RPMI8226 (cell line): ENCODE results near the gene SRD5A1.
A peak's percentile ranks its signal among the peaks of the same experiment; 100 is the strongest.

Experiments used
- DNase-seq: peaks from one replicate; pipeline ENCODE4 v3.0.0-alpha.2; 2015

Gene SRD5A1

DNA sequence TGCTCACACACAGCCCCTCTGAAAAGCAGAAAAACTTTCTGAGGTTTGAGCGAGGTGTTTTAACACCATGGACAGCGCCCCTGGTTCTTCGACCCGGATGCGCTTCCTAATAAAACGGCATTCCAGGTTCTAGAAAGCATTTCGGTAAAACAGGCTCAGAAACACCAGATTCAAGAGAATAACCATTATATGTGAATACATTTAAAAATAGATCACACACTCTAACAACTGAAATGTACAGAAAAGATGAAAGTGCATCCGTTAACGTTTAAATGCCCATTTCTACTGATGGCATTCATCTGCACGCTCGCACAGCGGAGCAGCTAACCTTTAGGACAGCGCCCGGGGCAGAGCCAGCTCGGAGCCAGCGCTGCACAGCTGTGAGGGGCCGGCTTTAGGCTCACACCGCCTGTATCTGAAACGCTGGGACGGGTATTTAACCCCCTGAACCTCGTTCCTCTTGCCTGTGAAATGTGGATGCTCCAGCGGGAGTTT is 53.7 kb downstream of the SRD5A1 start:
- no peak for DNase-seq

DNA sequence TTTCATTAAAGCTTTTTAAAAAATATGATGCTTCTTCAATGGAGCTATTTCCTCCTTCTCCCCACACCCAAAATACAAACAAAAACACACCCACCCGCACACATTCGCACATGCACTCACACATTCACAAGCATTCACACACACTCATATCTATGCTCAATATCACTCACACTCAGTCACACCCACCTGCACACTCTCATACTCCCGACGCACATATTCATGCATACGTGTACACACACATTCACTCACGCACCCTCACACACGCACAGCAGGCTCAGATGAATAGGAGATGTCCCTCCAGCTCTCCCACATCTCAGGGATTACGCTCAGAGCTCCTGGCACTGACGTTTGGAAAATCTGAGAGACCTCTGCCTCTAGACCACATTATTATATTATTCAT is 54.3 kb downstream of the SRD5A1 start:
- DNase-seq = no peak

DNA sequence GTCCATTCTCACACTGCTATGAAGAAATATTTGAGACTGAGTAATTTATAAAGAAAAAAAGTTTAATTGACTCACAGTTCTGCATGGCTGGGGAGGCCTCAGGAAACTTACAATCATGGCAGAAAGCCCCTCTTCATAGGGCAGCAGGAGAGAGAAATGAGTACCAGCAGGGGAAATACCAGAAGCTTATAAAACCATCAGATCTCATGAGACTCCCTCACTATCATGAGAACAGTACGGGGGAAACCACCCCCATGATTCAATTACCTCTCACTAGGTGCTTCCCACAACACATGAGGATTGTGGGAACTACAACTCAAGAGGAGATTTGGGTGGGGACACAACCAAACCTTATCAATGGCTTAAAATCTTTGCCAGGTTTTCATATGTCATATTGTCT is 59.7 kb downstream of the SRD5A1 start:
- DNase-seq = no peak

DNA sequence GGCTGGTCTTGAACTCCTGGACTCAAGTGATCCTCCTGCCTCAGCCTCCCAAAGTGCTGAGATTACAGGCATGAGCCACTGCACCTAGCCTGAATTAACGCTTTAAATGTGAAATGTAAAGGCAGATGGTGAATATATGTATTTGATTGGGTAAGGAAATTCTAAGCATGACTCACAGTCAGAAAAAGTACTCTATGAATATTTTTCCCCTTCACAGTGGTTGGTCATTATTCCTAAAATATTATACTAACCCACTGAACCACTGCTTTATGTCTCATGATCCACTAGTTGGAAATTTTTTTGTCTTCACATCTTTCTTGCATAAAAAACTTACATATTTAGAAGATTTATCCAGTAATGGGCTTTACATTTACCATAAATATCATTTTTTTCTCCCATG is 65.5 kb downstream of the SRD5A1 start:
- DNase-seq = no peak

DNA sequence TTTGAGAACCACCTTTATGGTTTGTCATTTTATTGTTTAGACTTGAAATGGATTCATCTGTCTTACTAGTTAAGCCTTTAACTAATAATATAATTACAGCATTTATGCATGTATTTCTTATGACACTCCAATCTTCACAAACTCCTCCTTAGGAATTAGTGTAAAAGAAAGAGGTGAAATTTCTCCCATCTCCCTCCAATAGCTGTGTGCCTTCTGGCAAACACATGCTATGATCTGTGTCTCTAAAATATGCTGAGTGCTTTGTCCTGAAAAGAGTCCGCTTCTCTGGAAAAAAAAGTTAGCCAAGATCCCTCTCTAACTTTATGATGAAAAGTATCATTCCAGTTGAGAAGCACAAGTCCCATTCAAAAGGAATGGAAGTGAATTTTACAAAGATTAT is 66.1 kb downstream of the SRD5A1 start:
- no peak for DNase-seq

DNA sequence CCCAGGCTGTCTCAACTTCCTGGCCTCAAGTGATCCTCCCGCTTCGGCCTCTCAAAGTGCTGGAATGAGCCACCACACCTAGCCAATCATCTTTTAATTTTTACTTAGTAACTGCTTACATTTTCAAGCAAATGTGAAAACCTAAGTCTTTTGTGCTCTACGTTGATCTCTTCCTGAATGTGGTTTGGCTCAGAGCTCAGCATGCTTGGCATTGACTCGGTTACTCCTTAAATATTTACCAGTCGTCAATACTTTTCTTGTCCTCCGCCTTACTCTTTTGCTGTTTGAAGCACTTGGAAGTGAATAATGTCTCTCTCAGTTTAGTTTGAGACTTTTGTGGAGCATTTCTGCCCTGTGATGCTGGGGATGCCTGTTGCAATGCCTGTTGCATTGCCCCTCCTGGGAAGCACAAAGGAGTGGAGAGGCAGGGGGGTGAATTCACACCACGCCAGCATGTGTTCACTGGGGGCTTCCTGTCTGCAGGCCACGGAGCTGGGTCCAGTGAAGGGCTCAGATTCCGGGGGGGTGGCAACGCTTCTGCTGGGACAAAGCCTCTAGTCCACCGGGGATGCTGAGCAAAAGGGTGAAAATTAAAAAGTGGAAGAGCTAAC is 66.9 kb downstream of the SRD5A1 start:
- no peak for DNase-seq

DNA sequence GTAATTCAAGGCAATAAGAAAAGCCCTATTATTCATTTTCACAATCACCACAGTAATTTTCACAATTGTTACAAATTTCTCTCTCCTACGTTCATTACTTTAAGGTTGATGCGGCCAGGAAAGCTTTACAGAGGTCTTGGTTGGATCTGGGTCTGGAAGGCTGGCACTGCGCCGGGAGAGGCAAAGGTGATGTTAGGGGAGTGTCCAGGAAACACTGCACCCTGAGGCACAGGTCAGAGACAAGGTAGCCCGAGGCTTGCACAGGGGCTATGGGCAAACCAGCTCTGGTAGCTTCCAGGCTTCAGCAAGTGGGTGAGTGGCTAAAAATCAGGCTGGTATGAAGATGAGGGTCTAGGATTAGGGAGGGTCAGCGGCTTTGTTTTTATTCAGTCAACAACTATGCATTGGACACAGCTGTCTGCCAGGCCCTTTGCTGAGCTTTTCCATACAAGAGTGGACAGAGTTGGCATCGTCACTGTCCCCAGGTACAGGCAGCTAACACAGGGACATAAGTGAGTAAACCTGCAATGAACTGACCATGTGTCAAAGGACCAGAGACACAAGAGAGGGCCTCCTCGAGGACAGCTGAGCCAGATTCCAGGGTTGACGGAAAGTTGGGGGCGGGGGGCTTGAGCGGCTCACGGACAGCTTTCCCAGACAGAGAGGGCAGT is 67.6 kb downstream of the SRD5A1 start:
- no peak for DNase-seq

DNA sequence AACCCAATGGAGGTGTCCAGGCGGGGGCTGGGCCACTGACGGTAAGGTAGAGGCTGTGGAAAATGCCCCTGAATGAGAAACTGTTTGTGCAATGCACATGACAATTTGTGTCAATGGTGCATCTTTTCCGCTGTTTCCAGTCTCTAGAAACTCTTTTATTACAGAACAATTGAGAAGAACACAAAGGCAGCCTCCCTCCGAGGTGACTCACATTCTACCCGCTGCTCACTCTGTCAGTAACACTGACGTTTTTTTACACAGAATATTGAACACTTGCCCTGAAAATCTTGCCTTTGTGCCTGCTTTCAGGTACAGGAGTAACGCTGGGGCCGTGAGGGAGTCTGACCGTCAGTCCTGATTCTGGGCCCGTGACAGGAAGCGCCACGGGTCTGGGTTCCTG is 68.3 kb downstream of the SRD5A1 start:
- DNase-seq = no peak

DNA sequence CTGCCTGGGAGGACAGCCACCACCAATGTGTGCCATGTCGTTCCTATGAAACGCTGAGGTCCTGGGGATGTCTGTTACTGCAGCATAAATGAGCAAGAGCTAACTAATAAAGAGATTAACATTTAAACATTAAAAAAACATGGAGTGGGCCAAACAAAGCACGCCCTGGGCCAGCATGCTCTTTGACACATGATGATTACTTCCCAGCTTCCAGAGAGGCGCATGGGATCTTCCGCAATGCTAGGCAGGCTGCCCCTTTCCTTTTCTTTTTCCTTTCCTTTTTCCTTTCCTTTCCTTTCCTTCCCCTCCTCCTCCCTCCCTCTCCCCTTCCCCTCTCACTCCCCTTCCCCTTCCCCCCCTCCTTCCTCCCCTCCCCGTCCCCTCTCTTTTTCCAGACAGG is 69.4 kb downstream of the SRD5A1 start:
- no peak for DNase-seq

DNA sequence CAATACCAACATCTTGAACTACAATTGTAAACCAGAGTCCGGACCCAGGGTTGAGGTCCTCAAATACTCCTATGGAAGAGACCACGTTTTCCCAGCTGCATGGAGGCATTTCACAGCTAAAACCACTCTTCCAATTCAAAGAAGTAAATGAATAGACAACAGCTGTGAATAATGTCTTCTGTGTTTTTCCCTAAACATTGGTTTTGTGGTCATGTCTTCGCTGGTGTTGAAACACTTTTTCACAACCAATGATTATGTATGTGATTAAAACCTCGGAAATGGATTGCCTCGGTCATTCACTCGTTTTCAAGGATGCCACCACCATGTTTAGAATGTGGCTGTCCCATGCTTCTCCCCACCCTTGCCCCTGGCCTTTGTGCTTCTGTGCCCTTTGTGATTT is 70.6 kb downstream of the SRD5A1 start:
- DNase-seq = no peak

DNA sequence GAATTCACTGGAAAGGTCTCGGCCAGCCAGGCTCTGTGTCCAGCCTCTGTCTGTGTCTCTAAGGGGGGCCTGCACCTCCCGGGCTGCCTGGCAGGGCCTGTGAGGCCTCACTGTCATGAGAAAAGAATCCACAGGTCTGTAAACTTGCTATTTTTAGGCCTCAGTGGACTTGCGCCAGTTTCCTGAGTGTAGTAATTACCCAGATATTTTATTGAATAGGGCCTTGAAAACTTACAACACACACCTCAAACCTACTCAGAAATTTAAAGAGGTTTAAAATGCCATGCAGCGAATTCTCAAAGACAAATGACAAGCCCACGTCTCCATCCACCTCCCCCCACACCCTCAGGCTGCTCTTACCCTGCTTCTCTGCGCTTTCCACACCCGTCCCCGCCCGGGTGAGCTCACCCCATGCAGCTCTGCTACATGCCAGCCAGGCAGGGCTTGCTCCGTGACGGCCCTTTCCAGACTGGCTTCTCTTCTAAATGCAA is 71.2 kb downstream of the SRD5A1 start:
- DNase-seq = no peak

DNA sequence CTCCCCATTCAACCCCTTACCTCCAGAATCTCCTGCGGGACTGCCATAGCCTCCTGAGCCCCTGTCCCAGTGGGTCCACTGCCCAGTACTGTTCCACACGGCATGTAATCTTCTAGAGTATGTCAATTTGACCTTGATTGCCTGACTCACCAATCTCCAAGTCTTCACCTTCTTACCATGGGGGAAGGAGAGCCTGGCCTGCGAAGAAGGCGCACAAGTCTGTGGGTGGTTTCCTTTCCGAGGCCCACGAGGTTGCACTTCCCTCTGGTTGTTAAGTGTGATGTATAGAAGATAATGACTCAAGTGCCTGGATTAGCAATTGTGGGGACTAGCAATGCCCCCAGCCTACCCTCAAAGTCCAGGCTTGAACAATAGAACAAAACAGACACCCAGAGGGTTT is 71.8 kb downstream of the SRD5A1 start:
- no peak for DNase-seq

DNA sequence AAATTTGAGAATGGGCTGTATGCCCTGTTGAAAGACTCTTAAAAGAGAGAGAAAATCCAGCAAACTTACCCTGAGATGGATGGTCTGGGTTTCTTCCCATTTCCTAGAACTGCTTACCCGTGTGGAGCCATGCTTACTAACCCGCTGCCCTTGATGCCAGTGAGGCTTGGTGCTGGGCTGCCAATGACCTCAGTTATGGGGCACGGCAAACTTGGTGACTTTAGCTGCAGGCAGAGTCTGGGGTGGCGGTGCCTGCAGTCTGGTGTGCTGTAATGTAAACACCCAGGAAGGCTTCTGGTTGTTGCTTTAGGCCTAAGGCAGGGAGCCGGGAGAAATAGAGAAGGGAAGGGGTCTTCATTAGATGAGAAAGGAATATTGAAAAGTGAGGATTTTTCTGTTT is 72.7 kb downstream of the SRD5A1 start:
- DNase-seq = no peak

DNA sequence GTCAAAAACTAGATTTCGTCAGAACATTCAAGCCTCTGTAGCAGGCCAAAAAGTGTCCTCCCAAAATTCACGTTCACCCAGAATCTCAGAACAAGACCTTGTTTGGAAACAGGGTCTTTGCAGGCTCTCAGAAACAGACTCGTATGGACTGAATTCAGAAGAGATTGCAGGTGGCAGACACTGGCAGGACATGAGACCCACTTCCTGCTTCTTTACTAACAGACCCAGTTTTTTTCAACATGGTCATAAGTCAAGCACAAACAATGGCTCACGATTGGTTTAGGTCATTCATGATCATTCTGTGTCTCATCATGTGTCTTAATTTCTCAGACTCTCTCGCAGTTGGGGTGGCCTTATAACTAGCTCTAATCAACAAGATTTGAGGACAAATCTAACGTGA is 74.6 kb downstream of the SRD5A1 start:
- DNase-seq = no peak

DNA sequence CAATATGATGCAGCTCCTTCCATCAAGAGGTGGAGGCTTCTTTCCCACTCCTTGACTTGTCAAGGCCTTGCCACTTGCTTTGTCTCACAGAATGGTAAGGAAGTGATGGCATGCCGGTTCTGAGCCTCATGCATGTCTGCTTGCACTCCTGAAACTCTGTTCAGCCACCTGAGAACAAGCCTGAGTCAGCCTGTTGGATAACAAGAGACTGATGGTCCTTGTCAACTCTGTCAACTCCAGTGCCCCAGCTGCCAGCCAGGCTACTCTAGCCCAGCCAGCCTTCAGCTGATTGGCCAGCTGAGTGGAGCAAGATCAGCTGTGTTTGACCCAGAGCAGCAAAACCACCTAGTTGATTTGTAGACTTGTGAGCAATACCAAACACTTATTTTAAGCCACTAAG is 75.6 kb downstream of the SRD5A1 start:
- DNase-seq = peak; percentile 21

DNA sequence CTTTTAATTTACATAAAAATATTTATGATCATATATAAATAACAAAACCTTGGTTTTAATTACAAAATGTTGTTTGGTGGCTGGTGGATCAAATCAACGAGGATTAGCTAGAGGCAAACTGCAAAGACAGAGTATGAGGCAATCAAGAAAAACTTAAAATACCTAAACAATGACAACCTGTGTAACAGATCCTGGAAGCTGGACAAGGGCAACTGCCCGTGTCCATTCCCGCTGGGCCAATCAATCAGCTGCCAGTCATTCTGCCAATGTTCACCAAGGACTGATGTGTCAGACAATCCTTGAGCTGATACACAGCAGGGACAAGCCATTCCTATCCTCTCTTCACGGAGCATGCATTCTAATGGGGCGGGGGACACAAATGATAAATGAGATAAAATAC is 76.8 kb downstream of the SRD5A1 start:
- no peak for DNase-seq

DNA sequence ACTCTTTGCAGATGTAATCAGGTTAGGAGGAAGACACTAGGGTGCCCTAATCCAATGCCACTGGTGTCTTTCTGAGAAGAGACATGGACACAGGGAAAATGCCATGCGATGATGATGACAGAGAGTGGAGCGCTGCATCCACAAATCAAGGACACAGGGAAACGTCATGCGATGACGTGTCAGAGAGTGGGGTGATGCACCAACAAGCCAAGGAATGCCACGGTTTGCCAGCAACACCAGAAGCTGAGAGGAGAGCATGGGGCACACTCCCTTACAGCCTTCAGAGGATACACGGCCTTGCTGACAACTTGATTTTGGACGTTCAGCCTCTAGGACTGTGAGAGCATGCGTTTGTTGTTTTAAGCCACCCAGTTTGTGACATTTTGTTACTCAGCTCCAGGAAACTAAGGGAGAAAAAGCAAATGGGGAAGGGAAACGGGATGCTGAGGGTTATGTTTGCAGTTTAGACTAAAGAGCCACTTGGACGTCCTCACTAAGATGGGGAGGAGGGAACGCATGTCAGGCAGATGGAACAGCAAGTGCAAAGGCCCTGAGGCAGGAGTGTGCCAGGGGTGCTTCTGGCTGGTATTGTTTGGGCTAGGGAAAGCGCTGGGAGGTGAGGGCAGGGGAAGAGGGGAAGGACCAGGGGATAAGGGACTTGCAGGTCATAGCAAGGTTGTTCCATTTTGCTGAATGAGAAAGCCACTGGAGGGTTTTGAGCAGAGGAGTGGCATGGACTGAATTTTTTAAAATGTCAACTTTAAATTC is 77.5 kb downstream of the SRD5A1 start:
- no peak for DNase-seq

DNA sequence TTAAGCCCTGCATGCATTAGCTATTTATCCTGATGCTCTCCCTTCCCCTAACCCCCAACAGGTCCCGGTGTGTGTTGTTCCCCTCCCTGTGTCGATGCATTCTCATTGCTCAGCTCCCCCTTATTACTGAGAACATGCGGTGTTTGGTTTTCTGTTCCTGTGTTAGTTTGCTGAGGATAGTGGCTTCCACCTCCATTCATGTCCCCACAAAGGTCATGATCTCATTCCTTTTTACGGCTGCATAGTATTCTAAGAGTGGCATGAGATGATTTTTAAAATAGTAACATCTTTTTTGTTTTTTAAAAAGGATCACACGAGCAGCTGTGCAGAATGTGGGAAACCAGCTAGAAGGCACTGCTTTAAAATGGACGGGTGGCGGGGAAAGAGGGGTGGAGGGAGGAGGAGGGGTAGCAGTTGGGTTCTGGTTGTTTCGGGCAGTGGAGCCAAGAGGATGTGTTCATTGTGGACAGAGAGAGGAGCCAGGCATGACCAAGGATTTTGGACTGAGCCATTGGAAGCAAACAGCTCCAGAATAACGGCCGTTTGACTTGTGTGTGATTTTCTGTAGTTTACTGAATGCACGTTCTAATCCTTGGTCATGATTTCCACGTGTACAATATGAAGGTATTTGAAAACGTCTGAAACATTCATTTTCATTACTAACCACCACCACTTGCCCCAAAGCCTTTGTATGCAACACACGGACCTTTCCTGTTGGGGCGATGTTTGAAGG is 78.3 kb downstream of the SRD5A1 start:
- no peak for DNase-seq

DNA sequence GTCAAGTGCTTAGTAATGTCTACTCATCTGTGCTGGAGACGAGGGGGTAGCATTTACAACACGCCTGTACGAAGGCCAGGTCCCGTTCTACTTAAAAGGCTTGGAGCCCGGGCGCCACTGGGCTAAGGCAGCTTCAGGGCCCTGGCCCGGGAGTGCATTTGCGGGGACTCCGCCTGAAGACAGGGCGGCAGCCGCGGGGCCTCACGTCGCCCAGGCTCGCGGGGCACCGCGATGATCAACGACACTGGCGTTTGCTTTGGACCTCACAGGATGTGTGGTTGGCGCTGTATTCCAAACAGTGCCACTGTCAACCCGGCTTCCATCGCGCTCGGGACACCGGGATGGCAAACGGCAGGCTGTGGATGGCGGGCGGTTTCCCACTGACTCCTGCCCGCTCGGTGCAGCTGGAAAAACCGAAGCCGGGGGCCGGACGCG is 78.9 kb downstream of the SRD5A1 start:
- peak; percentile 53 for DNase-seq

DNA sequence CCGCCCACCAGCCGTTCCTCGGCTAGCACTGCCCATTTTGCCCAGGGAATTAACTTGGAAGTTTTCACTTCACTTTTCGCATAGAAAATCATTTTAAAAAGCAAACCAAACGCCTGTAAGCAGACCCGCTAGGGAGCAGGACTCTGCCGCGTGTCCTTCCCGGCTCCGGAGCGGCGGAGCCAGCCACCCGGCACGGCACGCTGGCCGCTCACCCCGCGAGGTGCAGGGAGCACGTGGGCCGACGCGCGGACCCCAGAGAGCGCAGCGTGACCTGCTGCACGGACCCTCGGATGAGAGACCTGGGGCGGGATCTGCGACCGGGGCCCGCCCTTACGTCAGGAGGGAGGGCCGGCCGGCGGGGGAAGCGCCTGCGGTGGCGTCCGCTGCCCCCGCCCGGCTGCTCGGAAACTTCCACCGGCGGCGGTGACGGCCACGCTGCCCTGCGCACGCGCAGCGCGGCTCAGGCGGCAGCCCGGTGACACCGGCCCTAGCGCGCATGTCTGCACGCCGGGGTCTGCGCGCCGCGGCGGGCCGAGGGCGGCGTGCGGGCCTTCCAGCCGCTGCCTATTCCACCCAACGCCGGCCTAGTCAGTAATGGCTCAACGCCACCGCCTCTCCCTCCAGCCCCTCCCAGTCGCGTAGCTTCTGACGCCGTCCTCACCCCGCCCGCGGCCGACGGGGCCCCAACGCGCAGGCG is 79.5 kb downstream of the SRD5A1 start:
- DNase-seq = peak; percentile 92

DNA sequence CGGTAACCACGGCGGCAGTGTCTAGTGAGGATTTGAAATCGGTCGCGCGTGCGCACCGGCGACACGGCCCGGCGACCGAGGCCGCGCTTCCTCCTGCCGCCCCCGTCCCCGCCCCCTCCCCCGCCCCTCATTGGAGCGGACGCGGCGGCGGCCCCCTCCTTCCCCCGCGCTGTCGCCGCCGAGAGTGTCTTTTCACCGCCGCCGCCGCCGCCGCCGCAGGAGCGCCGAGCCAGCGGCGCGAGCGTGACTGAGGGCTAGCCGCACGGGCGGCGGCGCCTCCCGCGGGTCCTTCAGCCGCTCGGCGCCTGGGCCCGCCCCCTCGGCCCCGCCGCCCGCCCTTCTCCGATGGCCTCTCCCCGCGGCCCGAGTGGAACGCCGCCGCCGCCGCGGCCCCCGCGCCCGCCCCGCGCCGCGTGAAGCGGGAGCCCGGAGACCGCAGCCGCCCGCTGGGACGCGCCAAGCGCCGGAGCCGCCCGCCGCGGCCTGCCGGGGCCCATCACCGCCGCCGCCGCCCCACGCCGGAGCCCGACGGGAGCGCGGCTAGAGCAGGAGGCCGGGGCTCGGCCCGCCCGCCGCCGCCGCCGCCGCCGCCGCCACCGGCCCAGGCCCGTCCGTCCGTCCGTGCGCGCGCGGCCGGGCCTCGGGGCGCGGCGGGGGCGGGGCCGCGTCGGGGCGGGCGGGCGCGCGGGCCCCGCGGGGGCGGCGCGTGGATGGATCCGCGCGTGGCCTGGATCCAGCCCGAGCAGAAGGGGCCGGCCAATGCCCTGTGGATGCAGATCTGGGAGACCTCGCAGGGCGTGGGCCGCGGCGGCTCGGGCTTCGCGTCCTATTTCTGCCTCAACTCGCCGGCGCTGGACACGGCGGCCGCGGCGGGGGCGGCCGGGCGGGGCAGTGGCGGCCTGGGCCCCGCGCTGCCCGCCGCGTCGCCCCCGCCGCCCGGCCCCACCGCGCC is 80.3 kb downstream of the SRD5A1 start, which contains the start of gene TENT4A:
TENT4A (plus strand) TSS at position 159 of the 952 bp plus-strand sequence; CDS start at position 711, 552 bp downstream.
- peak; percentile 18 for DNase-seq
